ENCODE measurements around the gene ABHD8. TPM values are rescaled to one million over a fixed set of nuclear protein-coding genes. Genes with fewer than 3 reads are reported as not detected.
A peak's percentile ranks its signal among the peaks of the same experiment; 100 is the strongest.

ABHD8 gene, protein sequence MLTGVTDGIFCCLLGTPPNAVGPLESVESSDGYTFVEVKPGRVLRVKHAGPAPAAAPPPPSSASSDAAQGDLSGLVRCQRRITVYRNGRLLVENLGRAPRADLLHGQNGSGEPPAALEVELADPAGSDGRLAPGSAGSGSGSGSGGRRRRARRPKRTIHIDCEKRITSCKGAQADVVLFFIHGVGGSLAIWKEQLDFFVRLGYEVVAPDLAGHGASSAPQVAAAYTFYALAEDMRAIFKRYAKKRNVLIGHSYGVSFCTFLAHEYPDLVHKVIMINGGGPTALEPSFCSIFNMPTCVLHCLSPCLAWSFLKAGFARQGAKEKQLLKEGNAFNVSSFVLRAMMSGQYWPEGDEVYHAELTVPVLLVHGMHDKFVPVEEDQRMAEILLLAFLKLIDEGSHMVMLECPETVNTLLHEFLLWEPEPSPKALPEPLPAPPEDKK
- total RNA-seq, result 10 to 100 TPM; 12.2 to 25.0 (median 19.8) TPM

DNA sequence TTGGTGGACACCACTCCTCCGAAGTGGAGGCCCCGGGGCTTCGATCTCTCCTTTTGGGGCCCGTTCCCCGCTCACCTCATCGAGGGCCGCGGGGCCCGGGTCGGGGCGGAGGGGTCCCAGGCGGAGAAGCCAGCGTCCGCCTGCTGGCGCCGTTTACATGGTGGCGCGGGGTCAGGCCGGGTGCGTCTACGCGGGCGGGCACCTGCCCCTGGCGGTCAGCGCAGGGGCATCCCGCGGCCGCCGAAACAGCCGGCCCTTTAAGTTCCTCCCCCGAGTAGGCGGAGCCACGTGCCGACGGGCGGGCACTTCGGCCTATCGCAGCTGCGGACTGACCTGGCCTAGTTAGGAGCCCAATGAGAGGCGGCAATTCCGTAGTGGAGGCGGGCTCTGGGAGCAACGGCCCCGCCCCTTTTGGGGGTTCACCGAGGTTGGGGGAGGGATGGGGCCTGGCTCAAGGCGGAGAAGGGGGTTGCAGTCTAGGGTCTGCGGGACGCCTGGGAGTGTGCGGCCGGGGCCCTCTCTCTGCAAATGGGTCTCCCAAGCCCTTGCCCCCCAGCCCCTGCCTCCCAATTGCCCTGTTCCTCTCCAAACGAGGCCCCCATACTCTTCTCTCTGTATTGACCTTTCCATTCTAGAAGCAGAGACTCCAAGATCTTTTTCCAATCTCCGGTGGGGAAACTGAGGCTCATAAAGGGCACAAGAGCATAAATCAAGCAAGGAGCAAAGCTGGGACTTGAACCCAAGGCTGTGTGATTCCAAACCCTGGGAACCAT lies at the start of gene ABHD8:
Gene ABHD8, minus strand, starts transcription at position 259 of the 773 bp plus-strand sequence. CDS start 1,809 bp downstream, outside the sequence.
- Histone ChIP-seq H3K27ac (peak within 1 kb of the TSS; percentile 92 to 94 (median 94)), H3K9me3 (no peaks in the 10 kb centered on the region), H3K27me3 (no peaks in the 10 kb centered on the region), H3K36me3 (no peaks in the 10 kb centered on the region), H3K4me1 (peaks cover 35 to 42% of the 10 kb centered on the region in 2 donors), H3K4me3 (peak within 1 kb of the TSS; percentile 86 to 93 (median 86))
- intact Hi-C loops (cut with DNase I; ENCODE audit: low total_unique reads) (loop anchor here (1.0 kb wide), 2 partner anchors 42 to 88 kb away; partner anchors contain the start of gene USE1), in situ Hi-C loops (cut with MboI; ENCODE audit: low sequenced_read_pairs in 4 of 4) (no loop called here)
- DNase-seq (peak; percentile 97 to 98), ATAC-seq (peak; percentile 78 to 82)
- TF ChIP-seq, protein P1, sequence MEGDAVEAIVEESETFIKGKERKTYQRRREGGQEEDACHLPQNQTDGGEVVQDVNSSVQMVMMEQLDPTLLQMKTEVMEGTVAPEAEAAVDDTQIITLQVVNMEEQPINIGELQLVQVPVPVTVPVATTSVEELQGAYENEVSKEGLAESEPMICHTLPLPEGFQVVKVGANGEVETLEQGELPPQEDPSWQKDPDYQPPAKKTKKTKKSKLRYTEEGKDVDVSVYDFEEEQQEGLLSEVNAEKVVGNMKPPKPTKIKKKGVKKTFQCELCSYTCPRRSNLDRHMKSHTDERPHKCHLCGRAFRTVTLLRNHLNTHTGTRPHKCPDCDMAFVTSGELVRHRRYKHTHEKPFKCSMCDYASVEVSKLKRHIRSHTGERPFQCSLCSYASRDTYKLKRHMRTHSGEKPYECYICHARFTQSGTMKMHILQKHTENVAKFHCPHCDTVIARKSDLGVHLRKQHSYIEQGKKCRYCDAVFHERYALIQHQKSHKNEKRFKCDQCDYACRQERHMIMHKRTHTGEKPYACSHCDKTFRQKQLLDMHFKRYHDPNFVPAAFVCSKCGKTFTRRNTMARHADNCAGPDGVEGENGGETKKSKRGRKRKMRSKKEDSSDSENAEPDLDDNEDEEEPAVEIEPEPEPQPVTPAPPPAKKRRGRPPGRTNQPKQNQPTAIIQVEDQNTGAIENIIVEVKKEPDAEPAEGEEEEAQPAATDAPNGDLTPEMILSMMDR (IDR thresholded peaks at IDR 0.05 in 4 of 5, conservative IDR thresholded peaks at IDR 0.05 in 1 of 5), result peak; percentile 76 to 91 (median 83)
- TF ChIP-seq POLR2A (IDR thresholded peaks at IDR 0.05), result peak; percentile 84 to 91

DNA sequence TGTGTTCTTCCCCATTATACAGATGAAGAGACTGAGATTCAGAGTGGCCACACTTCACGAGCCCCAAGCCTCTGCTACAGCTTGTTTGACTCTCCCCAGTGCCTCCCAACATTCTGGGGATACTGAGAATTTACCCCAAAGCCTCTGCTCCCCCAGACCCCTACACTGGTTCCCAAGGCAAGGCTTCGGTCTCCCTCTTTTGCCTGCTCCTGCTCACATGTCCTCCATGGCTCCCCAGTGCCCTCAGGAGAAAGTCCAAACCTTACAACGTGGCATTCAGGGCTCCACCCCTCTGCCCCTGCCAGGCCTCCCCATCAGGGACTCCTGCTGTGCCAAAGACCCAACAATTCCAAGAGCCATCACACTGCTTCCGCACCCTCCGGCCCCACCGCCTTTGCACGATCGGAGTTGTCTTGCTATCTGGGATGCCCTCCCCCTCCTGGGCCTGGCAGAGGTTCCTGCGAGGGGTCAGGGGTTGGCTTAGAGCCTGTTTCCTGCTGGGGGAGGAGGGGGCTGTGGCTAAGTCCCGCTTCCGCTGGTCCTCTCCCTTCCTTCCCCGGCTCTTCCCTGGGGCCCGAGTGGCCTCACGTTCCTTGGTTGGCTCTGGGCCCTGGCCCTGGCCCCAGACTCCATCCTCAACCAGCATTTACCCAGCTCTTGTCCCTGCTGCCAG lies 49.5 kb upstream of the ABHD8 start:
- intact Hi-C loops (cut with DNase I; ENCODE audit: low total_unique reads) (no loop called here), in situ Hi-C loops (cut with MboI; ENCODE audit: low sequenced_read_pairs in 4 of 4) (no loop called here)
- ATAC-seq, result peak in 1 of 2 donors; percentile 20
- Histone ChIP-seq H3K27ac (peak overlapping the region in 2 of 4 donors; percentile 18 to 27), H3K36me3 (no peaks in the 10 kb centered on the region), H3K27me3 (peaks cover 0 to 6% (median 0%) of the 10 kb centered on the region in 3 donors), H3K4me1 (peaks cover 12 to 18% of the 10 kb centered on the region in 2 donors), H3K9me3 (no peaks in the 10 kb centered on the region), H3K4me3 (no peak overlapping the region)
- no peak for TF ChIP-seq POLR2A (IDR thresholded peaks at IDR 0.05)
- TF ChIP-seq, protein P1 (IDR thresholded peaks at IDR 0.05 in 4 of 5, conservative IDR thresholded peaks at IDR 0.05 in 1 of 5), result no peak
- no peak for DNase-seq

DNA sequence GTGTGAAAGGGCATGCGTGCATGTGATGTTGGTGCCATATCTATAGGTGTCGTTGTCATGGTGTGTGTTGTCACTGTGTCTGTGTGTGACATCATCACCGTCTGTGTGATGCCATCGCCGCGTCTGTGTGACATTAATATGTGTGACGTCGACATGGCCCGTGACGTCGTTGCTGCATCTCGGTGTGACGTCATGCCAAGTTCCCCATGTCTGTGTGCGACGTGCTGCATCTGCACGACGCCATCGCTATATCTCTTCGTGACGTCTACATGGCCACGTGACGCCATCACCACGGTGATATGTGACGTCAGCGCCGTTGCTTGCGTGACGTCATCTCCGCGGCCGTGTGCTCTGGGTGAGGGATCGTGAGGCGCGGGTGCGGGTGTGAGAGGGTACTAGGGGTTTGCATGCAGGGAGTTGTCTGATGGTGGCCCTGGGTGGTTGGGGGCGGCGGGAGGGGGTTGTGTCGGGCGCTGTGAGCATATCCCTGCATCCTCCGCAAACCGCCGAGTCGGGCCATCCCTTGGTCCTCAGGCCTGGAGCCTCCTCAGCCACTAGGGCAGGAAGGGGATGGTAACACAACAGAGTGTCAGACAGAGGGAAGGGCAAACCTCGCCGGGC lies 48.7 kb upstream of the ABHD8 start:
- Histone ChIP-seq H3K27me3 (peaks cover 0 to 6% (median 0%) of the 10 kb centered on the region in 3 donors), H3K27ac (peak overlapping the region in 1 of 4 donors; percentile 27), H3K4me1 (peaks cover 20 to 26% of the 10 kb centered on the region in 2 donors), H3K9me3 (no peaks in the 10 kb centered on the region), H3K36me3 (no peaks in the 10 kb centered on the region), H3K4me3 (no peak overlapping the region)
- no peak for TF ChIP-seq POLR2A (IDR thresholded peaks at IDR 0.05)
- TF ChIP-seq, protein P1 (IDR thresholded peaks at IDR 0.05 in 4 of 5, conservative IDR thresholded peaks at IDR 0.05 in 1 of 5), result no peak
- intact Hi-C loops (cut with DNase I; ENCODE audit: low total_unique reads), result no loop called here
- in situ Hi-C loops (cut with MboI; ENCODE audit: low sequenced_read_pairs in 4 of 4), result no loop called here
- ATAC-seq (no peak), DNase-seq (no peak)

DNA sequence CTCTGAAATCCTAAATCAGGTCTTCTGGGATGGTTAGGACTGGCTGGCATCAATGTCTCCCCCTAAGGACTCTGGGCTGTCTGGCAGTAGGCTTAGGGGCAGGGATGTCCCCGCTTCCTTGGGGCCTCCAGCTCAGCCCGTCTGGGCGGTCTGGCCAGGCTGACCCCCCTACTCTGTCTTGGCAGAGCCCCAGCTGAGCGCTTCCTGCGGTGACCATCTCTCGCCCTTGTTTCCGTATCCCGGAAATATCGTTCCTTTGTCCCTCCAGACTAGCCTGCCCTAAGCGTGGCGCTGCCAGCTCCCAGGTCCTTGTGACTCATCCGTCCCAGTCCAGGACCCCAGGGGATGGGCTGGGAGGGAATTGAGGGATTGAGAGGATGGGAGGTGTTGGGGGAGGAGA lies 45.5 kb upstream of the ABHD8 start:
- intact Hi-C loops (cut with DNase I; ENCODE audit: low total_unique reads) (no loop called here), in situ Hi-C loops (cut with MboI; ENCODE audit: low sequenced_read_pairs in 4 of 4) (loop anchor here (5.0 to 10.0 kb wide), 2 partner anchors 39 to 116 kb away; partner anchors contain the start of gene NXNL1 (in 1 of the 4))
- Histone ChIP-seq H3K4me3 (no peak overlapping the region), H3K9me3 (no peaks in the 10 kb centered on the region), H3K27ac (peak overlapping the region; percentile 33 to 75 (median 62)), H3K4me1 (peaks cover 30 to 33% of the 10 kb centered on the region in 2 donors), H3K36me3 (no peaks in the 10 kb centered on the region), H3K27me3 (peaks cover 0 to 6% (median 0%) of the 10 kb centered on the region in 3 donors)
- TF ChIP-seq, protein P1 (IDR thresholded peaks at IDR 0.05 in 4 of 5, conservative IDR thresholded peaks at IDR 0.05 in 1 of 5), result no peak
- no peak for TF ChIP-seq POLR2A (IDR thresholded peaks at IDR 0.05)
- ATAC-seq (peak; percentile 47 to 59), DNase-seq (no peak)
